Right lobe of liver (tissue), 4 donors: ENCODE results near the gene STK17A.

ENCODE experiments used
- POLR2A ChIP-seq: fragments of 450-650 bp; IDR thresholded peaks from one replicate; pipeline ENCODE4 v1.6.1; 2017; ENCODE audit warnings: antibody characterized with exemption, mild to moderate bottlenecking
- TF ChIP-seq, protein P1 (sequence below), 4 donors: fragments of 200-600 bp in 3 of 4; fragments of 450-650 bp in 1 of 4; IDR thresholded peaks; one replicate each; pipeline versions ENCODE4 v1.5.1 to v1.8.0; 2016 to 2022; ENCODE audit warnings: antibody characterized with exemption in 4 of 4, mild to moderate bottlenecking in 2 of 4
- donor health status: DM: no; HTN: no; CAD: no.
- donor health status: DM: no; HTN: no; CAD: no.
- donor health status: DM: no; HTN: yes; CAD: no.

GRCh38 chr7:43591558-43592180, 8.8 kb downstream of the STK17A start:
- TF ChIP-seq, protein P1, sequence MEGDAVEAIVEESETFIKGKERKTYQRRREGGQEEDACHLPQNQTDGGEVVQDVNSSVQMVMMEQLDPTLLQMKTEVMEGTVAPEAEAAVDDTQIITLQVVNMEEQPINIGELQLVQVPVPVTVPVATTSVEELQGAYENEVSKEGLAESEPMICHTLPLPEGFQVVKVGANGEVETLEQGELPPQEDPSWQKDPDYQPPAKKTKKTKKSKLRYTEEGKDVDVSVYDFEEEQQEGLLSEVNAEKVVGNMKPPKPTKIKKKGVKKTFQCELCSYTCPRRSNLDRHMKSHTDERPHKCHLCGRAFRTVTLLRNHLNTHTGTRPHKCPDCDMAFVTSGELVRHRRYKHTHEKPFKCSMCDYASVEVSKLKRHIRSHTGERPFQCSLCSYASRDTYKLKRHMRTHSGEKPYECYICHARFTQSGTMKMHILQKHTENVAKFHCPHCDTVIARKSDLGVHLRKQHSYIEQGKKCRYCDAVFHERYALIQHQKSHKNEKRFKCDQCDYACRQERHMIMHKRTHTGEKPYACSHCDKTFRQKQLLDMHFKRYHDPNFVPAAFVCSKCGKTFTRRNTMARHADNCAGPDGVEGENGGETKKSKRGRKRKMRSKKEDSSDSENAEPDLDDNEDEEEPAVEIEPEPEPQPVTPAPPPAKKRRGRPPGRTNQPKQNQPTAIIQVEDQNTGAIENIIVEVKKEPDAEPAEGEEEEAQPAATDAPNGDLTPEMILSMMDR (IDR thresholded peaks at IDR 0.05), result no peak
- no peak for TF ChIP-seq POLR2A
